HepG2 (cell line): ENCODE measurements around the gene MFNG. TPM values are rescaled to one million over a fixed set of nuclear protein-coding genes. Genes with fewer than 3 reads are reported as not detected.

Experiments
- ATAC-seq: fragments of 200-7000 bp; cut with Tn5 transposase; 3 replicates; pipeline ENCODE4 v1.9.1; 2020; ENCODE audit warnings: mild to moderate bottlenecking, moderate library complexity
- BruUV-seq: library from RNA; stranded (reverse); fragments of 400-500 nt; replicated peaks from 2 replicates; lab custom pipeline; 2021; lab: Mats Ljungman, UMichigan
- CTCF ChIA-PET: fragments of 300-600 bp; formaldehyde crosslinking; extraction: SDS; loops from one replicate; lab custom pipeline; 2021; ENCODE audit warnings: low total read pairs, inconsistent platforms, low intra/inter-chr PET ratio; lab: Yijun Ruan, JAX
- POLR2A ChIA-PET: fragments of 350-600 bp; sonication (Branson Sonifier 250); formaldehyde crosslinking; loops from one replicate; lab custom pipeline; 2020; ENCODE audit warnings: antibody characterized with exemption, inconsistent platforms; lab: Yijun Ruan, JAX
- DNase-seq: peaks from one replicate; pipeline ENCODE4 v3.0.0-alpha.2; 2015; ENCODE audit warnings: low spot score
- FAIRE-seq: peaks from 3 replicates; lab custom pipeline; 2011; peaks lifted over from hg19 to GRCh38; lab: Jason Lieb, UNC
- H2AFZ ChIP-seq: one replicate; pipeline ENCODE4 v1.6.1; 2011; ENCODE audit warnings: low read length, inconsistent platforms
- H3K27ac ChIP-seq: fragments of 300-600 bp; 3 replicates; pipeline ENCODE4 v1.8.0; 2011; ENCODE audit warnings: mixed run types, mild to moderate bottlenecking, mixed read lengths, low read length, inconsistent platforms; ENCODE audit not compliant: insufficient read depth; ENCODE audit errors: extremely low read length
- H3K27me3 ChIP-seq, 2 experiments: fragments of 200-600 bp in 1 of 2; 2 replicates in 1 of 2; 3 replicates in 1 of 2; pipeline versions ENCODE4 v1.6.0 to v1.8.0; 2011; ENCODE audit warnings: low read length in 2 of 2, mild to moderate bottlenecking in 2 of 2, moderate library complexity in 2 of 2, inconsistent platforms in 1 of 2; ENCODE audit not compliant: insufficient read depth in 2 of 2, control insufficient read depth in 1 of 2
- H3K36me3 ChIP-seq, 2 experiments: fragments of 200-600 bp in 1 of 2; replicated peaks in 1 of 2; 2 replicates in 1 of 2; 3 replicates in 1 of 2; pipeline versions ENCODE4 v1.5.1 to v1.8.0; 2011; ENCODE audit warnings: low read length in 2 of 2, inconsistent platforms in 1 of 2; ENCODE audit not compliant: insufficient read depth in 2 of 2, control insufficient read depth in 1 of 2
- H3K4me1 ChIP-seq: 2 replicates; pipeline ENCODE4 v1.5.1; 2012; ENCODE audit warnings: low read length, inconsistent platforms; ENCODE audit not compliant: insufficient read depth
- H3K4me2 ChIP-seq: 2 replicates; pipeline ENCODE4 v1.6.0; 2011; ENCODE audit warnings: low read depth, low read length, inconsistent platforms
- H3K4me3 ChIP-seq, 3 experiments: fragments of 200-600 bp in 1 of 3; sonication (generic), shearing (Covaris generic) in 1 of 3; replicated peaks in 1 of 3; 2 replicates each; pipeline ENCODE4 v1.5.1; 2011 to 2016; ENCODE audit warnings: low read length in 3 of 3, inconsistent platforms in 2 of 3, low read depth in 2 of 3, mild to moderate bottlenecking in 2 of 3, control low read depth in 1 of 3, mixed read lengths in 1 of 3; ENCODE audit not compliant: insufficient read depth in 1 of 3
- H3K79me2 ChIP-seq: one replicate; pipeline ENCODE4 v1.6.1; 2011; ENCODE audit warnings: low read length, inconsistent platforms; ENCODE audit not compliant: insufficient read depth
- H3K9ac ChIP-seq: 2 replicates; pipeline ENCODE4 v1.6.0; 2011; ENCODE audit warnings: mild to moderate bottlenecking, low read depth, low read length, inconsistent platforms; ENCODE audit not compliant: insufficient read depth
- H3K9me3 ChIP-seq: 2 replicates; pipeline ENCODE4 v1.5.1; 2012; ENCODE audit warnings: mild to moderate bottlenecking, low read length
- H4K20me1 ChIP-seq: 2 replicates; pipeline ENCODE4 v1.6.0; 2011; ENCODE audit warnings: inconsistent platforms, mild to moderate bottlenecking, low read length, moderate library complexity; ENCODE audit not compliant: insufficient read depth
- BRD4 ChIP-seq: sonication (generic); formaldehyde crosslinking; IDR thresholded peaks from 2 replicates; pipeline ENCODE4 v1.4.0; 2020; ENCODE audit warnings: missing genetic modification reagents
- CBFB ChIP-seq: sonication (generic); formaldehyde crosslinking; IDR thresholded peaks from 2 replicates; pipeline ENCODE4 v1.4.0; 2020; ENCODE audit warnings: missing genetic modification reagents
- CBX2 ChIP-seq, 2 experiments: fragments of 200-600 bp in 1 of 2; sonication (generic); formaldehyde crosslinking in 1 of 2; IDR thresholded peaks; 2 replicates each; pipeline versions ENCODE4 v1.7.0 to v1.8.1; 2018 to 2022; ENCODE audit warnings: low read depth in 2 of 2, low read length in 1 of 2, mild to moderate bottlenecking in 1 of 2, missing genetic modification reagents in 1 of 2
- ZBTB1 ChIP-seq: sonication (generic); formaldehyde crosslinking; IDR thresholded peaks from 2 replicates; pipeline ENCODE4 v1.4.0; 2020; ENCODE audit warnings: missing genetic modification reagents, borderline replicate concordance
- ZEB1 ChIP-seq: IDR thresholded peaks from 2 replicates; pipeline ENCODE4 v1.6.1; 2012; ENCODE audit warnings: mild to moderate bottlenecking, low read depth, inconsistent platforms; ENCODE audit not compliant: insufficient replicate concordance
- ZNF354B ChIP-seq: sonication (generic); formaldehyde crosslinking; IDR thresholded peaks from 2 replicates; pipeline ENCODE4 v1.8.0; 2022; ENCODE audit warnings: mild to moderate bottlenecking, missing genetic modification reagents
- ZNF468 ChIP-seq: sonication (generic); formaldehyde crosslinking; IDR thresholded peaks from 2 replicates; pipeline ENCODE4 v1.8.0; 2022; ENCODE audit warnings: mild to moderate bottlenecking, moderate library complexity, missing genetic modification reagents
- ZNF75D ChIP-seq: sonication (generic); formaldehyde crosslinking; IDR thresholded peaks from 2 replicates; pipeline ENCODE4 v1.8.1; 2023; ENCODE audit warnings: missing genetic modification reagents, mild to moderate bottlenecking, borderline replicate concordance
- WGBS: methylation state at CpG from one replicate; pipeline ENCODE4 v1.1.6; 2017; ENCODE audit warnings: low lambda C conversion rate; 5-methylcytosine and 5-hydroxymethylcytosine counted together
- in situ Hi-C: cut with HindIII; loops from 2 replicates; pipeline ENCODE4 v1.10.0; 2017; ENCODE audit warnings: low pct_unique_long_range_greater_than_20kb; ENCODE audit not compliant: extremely low pct_ligation_motif_present
- intact Hi-C: fragments of 100-400 bp; cut with micrococcal nuclease; formaldehyde crosslinking; loops from one replicate; pipeline ENCODE4 v1.10.0; 2022; ENCODE audit not compliant: unreplicated experiment
- polyA plus RNA-seq, 8 experiments: library from polyadenylated mRNA; depleted of rRNA in 3 of 8; stranded (reverse) in 7 of 8; unstranded in 1 of 8; fragments of >200 nt; fragmentation: Illumina TruSeq in 4 of 8; extraction: Trizol in 4 of 8; gene quantifications; 2 replicates each; pipeline versions ENCODE4 v1.2.1 to v1.2.3, GENCODE V29; 2011 to 2016; ENCODE audit warnings: low read depth in 4 of 8, missing spikeins in 1 of 8, mixed read lengths in 1 of 8; ENCODE audit not compliant: insufficient read depth in 1 of 8
- total RNA-seq, 5 experiments: library from RNA; depleted of rRNA; stranded (reverse); fragments of >200 nt; fragmentation: Illumina TruSeq; extraction: Trizol; gene quantifications; 2 replicates each; pipeline ENCODE4 v1.2.3, GENCODE V29; 2016; ENCODE audit warnings: low read depth in 1 of 5
- TF ChIP-seq, protein P1 (sequence below): sonication (generic); formaldehyde crosslinking; IDR thresholded peaks from 2 replicates; pipeline ENCODE4 v1.4.0; 2020; ENCODE audit warnings: missing genetic modification reagents, borderline replicate concordance
- TF ChIP-seq, protein P2 (sequence below): sonication (generic); formaldehyde crosslinking; IDR thresholded peaks from 2 replicates; pipeline ENCODE4 v1.5.1; 2020; ENCODE audit warnings: mild to moderate bottlenecking, missing genetic modification reagents, moderate library complexity
- TF ChIP-seq, protein P3 (sequence below): sonication (generic); formaldehyde crosslinking; IDR thresholded peaks from 2 replicates; pipeline ENCODE4 v1.4.0; 2020; ENCODE audit warnings: missing genetic modification reagents, low read depth, mild to moderate bottlenecking, borderline replicate concordance

The MFNG gene
- total and polyA plus RNA-seq, 2 of the 13 experiments (the other 11 are each of a cell fraction or from before 2014, with no cell fraction given) = 1.0 to 11.7 TPM

DNA sequence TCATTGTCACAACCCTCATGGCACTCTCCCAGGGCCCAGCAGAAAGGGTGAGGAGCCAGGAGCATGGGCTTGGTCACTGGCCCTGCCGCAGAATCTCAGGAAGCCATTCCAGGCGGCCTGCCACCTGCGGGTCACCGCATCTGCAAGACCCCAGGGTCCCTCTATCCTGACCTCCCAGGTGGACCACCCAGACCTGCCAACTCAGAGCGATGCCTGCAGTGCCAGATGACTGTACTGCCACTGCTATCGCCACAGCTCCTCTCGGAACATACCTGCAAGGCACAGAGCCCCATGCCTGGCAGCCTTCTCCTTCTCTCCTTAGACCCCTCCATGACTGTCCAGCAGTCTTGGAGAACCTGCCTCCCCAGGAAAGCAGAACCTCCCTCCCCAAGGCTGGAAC is 32.5 kb downstream of the MFNG start (continued):
- TF ChIP-seq, protein P1, sequence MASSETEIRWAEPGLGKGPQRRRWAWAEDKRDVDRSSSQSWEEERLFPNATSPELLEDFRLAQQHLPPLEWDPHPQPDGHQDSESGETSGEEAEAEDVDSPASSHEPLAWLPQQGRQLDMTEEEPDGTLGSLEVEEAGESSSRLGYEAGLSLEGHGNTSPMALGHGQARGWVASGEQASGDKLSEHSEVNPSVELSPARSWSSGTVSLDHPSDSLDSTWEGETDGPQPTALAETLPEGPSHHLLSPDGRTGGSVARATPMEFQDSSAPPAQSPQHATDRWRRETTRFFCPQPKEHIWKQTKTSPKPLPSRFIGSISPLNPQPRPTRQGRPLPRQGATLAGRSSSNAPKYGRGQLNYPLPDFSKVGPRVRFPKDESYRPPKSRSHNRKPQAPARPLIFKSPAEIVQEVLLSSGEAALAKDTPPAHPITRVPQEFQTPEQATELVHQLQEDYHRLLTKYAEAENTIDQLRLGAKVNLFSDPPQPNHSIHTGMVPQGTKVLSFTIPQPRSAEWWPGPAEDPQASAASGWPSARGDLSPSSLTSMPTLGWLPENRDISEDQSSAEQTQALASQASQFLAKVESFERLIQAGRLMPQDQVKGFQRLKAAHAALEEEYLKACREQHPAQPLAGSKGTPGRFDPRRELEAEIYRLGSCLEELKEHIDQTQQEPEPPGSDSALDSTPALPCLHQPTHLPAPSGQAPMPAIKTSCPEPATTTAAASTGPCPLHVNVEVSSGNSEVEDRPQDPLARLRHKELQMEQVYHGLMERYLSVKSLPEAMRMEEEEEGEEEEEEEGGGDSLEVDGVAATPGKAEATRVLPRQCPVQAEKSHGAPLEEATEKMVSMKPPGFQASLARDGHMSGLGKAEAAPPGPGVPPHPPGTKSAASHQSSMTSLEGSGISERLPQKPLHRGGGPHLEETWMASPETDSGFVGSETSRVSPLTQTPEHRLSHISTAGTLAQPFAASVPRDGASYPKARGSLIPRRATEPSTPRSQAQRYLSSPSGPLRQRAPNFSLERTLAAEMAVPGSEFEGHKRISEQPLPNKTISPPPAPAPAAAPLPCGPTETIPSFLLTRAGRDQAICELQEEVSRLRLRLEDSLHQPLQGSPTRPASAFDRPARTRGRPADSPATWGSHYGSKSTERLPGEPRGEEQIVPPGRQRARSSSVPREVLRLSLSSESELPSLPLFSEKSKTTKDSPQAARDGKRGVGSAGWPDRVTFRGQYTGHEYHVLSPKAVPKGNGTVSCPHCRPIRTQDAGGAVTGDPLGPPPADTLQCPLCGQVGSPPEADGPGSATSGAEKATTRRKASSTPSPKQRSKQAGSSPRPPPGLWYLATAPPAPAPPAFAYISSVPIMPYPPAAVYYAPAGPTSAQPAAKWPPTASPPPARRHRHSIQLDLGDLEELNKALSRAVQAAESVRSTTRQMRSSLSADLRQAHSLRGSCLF (CRISPR knock-in tag) = no peak
- TF ChIP-seq ZEB1 = no peak
- TF ChIP-seq, all 625 proteins: peak for 0

DNA sequence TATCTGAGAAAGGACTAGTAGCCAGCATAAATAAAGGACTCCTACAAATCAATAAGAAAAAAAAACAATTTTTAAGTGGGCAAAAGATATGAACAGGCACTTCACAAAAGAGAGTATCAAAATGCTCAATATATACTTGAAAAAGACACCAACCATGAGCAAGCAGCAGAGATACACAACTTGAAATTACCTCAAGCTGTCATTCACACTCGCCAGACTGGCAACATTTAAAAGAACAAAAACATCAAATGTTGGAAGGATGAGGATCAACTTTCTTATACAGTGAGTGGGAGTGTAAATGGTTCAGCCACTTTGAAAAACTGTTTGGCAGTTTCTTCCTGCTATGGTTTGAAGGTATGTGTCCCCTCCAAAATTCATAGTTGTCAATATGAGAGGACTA is 35.0 kb downstream of the MFNG start:
- no peaks in the 10 kb centered on the region for H3K9me3 ChIP-seq
- DNase-seq (no peak), FAIRE-seq (no peak), ATAC-seq (no peak)
- H4K20me1 ChIP-seq = no peaks in the 10 kb centered on the region
- H3K4me1 ChIP-seq = peaks cover 23% of the 10 kb centered on the region
- no peak overlapping the region for H3K4me2 ChIP-seq
- peaks cover 0 to 15% of the 10 kb centered on the region in 2 experiments; a peak in 4 of 5 replicates for H3K27me3 ChIP-seq
- H3K9ac ChIP-seq = no peak overlapping the region
- POLR2A ChIA-PET = no interaction called here
- no peaks in the 10 kb centered on the region for H3K79me2 ChIP-seq
- H3K4me3 ChIP-seq = no peak overlapping the region
- H3K27ac ChIP-seq = no peak overlapping the region
- no TSS peak for BruUV-seq
- H2AFZ ChIP-seq = no peak overlapping the region
- 0% methylated on average over 1 of the region's 1 CpG for WGBS
- CTCF ChIA-PET = no interaction called here
- in situ Hi-C loops = no loop called here
- H3K36me3 ChIP-seq = no peaks in the 10 kb centered on the region
- intact Hi-C loops = no loop called here
- TF ChIP-seq CBX2 (IDR thresholded peaks at IDR 0.05; ENCODE audit: low read depth, low read length) (no peak), CBX2 (CRISPR knock-in tag; IDR thresholded peaks at IDR 0.05; ENCODE audit: low read depth) (no peak), ZNF75D (CRISPR knock-in tag) (no peak), ZNF468 (CRISPR knock-in tag) (no peak), BRD4 (no peak), CBFB (CRISPR knock-in tag) (no peak), ZBTB1 (CRISPR knock-in tag) (no peak), ZNF354B (no peak)
- TF ChIP-seq, protein P2, sequence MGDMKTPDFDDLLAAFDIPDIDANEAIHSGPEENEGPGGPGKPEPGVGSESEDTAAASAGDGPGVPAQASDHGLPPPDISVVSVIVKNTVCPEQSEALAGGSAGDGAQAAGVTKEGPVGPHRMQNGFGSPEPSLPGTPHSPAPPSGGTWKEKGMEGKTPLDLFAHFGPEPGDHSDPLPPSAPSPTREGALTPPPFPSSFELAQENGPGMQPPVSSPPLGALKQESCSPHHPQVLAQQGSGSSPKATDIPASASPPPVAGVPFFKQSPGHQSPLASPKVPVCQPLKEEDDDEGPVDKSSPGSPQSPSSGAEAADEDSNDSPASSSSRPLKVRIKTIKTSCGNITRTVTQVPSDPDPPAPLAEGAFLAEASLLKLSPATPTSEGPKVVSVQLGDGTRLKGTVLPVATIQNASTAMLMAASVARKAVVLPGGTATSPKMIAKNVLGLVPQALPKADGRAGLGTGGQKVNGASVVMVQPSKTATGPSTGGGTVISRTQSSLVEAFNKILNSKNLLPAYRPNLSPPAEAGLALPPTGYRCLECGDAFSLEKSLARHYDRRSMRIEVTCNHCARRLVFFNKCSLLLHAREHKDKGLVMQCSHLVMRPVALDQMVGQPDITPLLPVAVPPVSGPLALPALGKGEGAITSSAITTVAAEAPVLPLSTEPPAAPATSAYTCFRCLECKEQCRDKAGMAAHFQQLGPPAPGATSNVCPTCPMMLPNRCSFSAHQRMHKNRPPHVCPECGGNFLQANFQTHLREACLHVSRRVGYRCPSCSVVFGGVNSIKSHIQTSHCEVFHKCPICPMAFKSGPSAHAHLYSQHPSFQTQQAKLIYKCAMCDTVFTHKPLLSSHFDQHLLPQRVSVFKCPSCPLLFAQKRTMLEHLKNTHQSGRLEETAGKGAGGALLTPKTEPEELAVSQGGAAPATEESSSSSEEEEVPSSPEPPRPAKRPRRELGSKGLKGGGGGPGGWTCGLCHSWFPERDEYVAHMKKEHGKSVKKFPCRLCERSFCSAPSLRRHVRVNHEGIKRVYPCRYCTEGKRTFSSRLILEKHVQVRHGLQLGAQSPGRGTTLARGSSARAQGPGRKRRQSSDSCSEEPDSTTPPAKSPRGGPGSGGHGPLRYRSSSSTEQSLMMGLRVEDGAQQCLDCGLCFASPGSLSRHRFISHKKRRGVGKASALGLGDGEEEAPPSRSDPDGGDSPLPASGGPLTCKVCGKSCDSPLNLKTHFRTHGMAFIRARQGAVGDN = no peak
- TF ChIP-seq, protein P3, sequence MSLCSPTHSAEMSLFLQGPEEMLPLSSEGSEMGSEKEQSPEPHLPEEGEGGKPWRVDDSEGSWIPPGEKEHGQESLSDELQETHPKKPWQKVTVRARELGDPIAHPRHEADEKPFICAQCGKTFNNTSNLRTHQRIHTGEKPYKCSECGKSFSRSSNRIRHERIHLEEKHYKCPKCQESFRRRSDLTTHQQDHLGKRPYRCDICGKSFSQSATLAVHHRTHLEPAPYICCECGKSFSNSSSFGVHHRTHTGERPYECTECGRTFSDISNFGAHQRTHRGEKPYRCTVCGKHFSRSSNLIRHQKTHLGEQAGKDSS = no peak
